Activated CD4-positive, alpha-beta T cell treated with anti-CD3 and anti-CD28 coated beads for 24 hours (primary cell): ENCODE data around the gene WSCD1.

Experiments used
- DNase-seq, 2 donors: peaks; one replicate each; pipeline ENCODE4 v3.0.0-alpha.2; 2020; ENCODE audit warnings: low read depth in 2 of 2

Gene WSCD1

DNA sequence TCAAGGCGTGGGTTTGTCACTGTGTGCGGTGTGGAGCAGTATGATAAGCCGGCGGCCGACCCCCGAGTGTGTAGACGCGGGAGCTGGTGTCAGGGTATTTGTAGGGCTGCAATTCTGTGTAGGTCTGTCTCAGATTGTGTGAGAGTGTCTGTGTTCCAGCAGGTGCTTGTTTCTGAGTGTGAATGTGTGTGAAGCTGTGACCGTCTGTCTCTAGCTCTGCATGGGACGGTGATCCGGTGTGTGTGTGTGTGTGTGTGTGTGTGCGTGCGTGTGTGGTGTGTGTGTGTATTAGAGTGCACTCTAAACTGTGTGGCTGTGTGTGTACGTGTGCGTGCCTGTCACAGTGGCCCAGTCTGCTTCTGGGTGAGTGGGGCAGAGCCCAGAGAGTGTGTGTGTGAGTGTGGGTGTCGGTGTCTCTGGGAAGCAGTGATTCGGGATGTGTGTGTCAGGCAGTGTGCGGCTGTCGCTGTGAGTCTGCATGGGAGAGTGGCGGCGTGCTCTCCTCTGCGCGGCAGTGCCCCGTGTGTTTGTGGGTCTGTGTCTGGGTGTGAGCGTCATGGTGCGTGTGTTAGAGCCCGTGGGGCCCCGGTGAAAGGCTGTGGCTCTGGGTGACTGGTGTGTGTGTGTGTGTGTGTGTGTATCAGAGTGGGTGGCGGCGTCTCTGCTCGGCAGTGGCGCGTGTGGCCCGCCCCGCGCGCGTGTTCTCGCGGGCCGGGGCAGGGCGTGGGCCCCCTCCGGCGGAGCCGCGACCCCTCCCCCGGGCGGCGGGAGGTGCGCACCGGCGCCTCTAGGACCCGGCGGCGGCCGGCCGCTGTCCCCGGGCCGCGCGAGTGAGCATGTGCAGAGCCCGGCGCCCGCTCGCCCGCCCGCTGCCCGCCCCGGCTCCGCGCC is at the start of gene WSCD1:
Gene WSCD1 (plus strand): TSS at position 841 of the 891 bp plus-strand sequence. CDS start 10,280 bp downstream, outside the sequence.
- no peak for DNase-seq

DNA sequence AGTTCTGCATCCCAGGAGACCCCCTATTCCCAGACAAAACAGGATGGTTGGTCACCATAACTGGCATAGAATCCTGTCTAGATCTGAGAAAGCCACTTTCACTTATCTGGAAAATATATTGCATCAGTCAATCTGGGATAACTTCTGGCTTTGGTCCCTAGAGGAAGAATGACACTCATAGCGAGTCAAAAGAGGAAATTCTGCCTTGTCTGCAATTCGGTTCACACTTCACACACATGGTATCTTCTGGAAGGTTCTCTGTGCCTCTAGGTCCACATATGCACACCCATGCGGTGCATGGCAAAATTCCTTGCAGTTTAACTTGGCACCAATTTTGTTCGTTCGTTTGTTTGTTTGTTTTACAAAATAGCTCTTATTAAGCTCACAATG is 49.2 kb upstream of the WSCD1 start:
- no peak for DNase-seq

DNA sequence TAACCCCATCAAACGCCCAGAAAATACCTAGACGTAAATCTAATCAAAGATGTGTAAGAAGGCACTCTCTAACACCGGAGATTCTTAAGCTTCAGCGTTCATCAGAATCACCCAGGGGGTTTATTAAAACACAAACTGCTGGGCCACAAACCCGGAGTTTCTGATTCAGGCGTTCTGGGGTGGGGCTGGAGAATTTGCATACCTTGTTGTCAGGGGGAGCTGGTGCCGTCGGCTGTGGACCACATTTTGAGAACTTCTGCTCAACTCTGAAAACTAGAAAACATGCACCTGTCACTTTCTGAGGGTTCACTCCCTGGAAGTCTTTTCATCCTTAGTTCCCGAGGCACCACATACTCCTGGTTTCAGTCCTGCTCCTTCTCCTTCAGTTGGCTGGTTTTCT is 48.6 kb upstream of the WSCD1 start:
- no peak for DNase-seq

DNA sequence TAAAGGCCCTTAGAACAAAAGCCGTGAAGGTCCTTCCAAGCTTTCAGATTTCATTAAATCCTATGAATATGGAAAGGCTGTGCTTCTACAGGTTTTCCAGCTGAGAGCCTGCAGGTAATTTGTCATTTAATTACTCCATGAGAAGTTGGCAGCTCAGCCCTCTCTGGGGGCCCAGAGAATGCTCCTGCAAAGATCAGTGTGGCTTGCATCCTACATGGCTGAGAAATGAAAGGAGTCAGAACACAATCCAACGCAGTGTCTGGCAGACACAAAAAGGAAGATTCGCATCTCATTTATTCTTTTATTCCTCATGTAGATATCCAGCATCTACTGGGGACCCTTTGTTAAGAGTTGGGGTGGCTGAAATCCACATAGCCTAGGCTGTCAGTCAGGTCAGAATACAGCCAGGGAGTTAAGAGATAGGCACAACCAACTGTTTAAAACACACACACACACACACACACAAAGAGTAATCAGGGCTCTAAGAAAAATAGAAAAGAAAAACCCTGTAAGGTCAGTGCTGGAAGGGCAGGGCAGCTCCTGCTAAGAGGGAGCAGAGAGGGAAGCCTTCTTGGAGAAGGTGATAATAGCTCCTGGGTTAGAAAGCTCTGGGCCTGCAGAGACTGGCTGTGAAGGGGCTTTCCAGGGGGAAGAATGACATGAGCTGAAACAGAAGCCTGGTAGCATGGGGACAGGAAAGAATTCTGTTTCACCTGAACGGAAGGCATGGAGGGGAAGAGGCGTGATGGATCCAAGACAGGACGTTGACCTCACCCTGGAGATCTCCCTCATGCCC is 46.9 kb upstream of the WSCD1 start:
- DNase-seq: no peak

DNA sequence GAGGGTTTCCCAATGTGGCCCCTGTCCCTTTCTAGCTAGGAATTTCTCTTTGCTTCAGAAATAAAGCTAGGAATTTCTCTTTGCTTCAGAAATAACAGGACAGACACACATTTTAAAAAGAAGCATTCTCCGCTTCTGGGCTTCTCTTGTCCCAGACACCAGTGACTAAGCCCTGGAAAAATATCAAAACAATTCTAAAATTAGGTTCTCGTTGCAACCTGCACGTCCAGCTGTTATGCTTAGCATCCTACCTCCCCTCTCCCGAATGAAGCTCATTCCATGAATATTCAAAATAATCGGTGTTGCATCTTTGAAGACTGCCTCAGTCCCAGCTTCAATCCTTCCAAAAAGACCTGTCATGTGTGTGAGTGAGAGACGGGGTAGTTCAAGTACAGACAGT is 45.6 kb upstream of the WSCD1 start:
- no peak for DNase-seq

DNA sequence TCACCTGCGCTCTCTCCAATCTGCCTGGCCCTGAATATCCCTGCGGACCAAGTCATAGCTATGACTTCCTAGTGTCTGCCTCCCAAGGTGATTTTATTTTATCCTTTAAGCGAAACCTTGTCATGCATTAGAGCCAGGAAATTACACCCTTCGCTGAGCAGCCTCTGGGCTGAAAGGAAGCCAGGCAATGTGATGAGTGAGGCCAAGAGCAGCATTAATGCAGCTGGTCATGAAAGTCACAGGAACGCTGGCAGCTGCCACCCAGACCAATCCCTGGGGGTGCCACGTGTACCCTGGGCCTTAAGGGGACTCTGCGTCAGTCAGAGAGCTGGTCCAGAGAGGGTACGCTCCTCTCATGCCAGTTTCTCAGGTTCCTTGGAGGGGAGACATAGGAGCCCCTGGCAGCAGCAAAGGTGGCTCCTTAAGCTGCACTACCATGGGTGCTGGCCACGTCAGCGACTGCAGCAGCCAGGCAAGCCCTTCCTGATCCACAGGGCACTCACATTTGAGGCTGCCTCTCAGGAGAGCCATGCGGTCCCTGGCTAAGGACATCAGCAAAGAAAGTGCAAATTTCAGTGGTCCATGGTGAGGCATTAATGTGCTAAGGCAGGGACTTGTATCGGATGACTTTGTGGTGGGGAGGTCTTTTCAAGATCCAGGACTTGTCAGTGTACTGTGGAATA is 42.7 kb upstream of the WSCD1 start:
- DNase-seq: no peak

DNA sequence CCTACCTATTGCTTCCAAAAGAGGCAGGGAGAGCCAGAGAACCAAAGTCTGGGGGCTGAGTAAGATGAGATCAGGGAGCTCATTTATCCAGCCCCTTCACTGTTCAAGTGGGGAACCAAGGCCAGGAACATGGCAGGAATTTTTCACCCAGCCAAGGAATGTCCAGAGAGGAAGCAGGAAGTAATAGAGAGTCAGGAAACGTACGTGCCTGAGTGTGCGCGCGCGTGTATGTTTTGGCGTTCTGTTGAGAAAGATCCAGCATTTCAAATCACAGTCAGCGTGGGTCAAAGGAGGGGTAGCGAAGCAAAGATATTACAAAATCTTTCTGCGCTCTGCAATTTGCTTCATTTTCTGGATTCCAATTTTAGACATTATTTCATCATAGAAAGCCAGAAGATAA is 41.9 kb upstream of the WSCD1 start:
- DNase-seq: no peak

DNA sequence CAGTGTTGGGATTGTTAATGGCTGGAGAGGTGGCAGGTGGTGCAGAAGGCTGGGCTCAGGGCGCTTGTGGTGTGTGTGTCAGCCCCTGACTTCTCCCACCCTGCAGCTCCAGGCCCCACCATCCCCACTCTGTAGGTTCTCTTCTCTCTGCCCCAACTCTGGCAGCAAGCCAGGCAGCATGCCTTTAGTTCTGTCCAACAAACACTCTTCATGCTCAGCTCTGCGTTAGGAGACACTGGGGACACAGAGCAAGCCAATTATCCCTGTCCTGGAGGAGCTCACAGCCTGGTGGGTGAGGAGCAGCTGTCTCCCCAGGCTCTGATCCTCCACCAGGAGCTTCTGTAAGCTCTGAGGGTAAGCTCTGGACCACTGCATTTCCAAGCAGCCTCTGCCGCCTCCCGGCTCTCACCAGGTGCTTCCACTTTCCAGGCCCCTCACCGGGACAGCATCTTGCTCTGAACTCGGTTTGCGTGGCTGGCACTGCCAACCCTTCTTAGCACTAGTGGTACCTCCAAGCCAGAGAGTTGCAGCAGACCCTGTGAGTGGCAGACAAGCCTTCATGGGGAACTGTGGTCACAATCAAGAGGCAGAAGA is 34.3 kb upstream of the WSCD1 start:
- DNase-seq: no peak

DNA sequence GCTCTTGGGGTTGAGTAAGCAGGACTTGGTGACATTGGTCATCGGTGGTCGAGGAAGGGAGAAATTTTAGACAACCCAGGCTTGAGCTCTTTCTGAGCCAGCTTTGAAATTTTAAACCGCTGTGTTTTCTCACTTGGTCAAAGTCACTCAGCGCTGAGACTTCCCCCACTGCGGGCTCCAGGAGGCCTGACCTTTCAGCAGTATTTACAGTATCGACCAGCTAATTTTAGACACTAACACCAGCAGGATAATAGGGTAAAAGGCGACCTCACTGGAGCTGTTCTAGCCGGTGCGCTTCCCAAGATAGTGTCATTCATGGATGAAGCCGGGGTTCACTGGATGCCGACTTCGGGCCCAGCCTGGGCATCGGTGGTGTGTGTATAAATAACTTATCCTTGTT is 29.7 kb upstream of the WSCD1 start:
- DNase-seq: no peak

DNA sequence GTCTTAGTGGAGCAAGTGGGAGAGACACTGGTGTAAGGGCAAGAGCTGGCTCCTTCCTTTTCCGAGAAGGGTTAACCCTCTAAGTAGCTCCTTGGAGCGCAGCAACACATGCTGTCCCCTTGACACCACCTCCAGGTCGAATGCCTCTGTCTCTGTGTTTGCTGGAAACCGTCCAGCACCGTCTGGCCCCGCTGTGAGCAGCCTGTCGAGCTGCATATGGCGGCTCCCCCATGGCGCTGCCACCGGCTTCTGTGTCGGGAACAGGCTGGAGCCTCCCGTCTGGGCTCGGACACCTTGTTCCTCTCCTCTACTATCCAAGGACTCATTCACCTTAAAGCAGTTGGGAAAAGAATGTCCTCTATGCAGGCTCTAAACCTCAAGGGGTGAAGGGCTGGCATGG is 28.9 kb upstream of the WSCD1 start:
- DNase-seq: no peak

DNA sequence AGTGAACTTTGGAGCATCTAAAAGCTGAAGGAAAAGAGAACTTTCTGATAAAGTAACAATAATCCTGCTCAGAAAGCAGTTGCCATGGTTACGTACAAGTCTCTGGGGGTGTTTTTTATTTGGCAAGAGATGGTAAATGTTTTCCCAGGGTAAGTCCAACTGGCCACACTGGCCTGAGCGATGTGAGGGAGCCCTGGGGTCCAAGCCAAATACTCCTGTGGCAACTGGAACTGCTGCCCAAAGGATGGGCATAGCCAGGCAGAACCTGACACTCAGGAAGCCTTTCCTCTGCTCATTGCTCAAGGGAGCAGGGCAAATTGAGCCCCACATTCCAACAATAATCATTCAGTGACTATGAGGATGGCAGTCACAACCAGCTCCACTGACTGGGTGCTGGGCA is 26.8 kb upstream of the WSCD1 start:
- no peak for DNase-seq

DNA sequence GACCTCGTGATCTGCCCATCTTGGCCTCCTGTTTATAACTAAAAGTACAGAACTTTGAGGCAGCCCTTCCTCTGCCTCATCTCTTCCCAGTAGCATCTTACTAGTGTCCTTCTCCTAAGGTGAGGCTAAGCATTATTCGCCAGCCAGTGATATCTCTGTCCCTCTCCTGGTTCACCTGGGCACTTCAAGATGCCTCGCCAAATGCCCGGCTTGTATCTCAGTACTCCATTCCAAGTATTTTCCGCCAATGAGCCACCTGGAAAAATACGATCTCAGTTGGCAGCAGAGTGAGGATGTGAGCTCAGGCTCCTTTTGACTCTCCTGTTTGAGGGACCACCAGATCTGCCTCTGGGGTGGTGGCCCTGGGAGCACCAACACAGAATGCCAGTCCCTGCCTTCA is 25.9 kb upstream of the WSCD1 start:
- DNase-seq: no peak

DNA sequence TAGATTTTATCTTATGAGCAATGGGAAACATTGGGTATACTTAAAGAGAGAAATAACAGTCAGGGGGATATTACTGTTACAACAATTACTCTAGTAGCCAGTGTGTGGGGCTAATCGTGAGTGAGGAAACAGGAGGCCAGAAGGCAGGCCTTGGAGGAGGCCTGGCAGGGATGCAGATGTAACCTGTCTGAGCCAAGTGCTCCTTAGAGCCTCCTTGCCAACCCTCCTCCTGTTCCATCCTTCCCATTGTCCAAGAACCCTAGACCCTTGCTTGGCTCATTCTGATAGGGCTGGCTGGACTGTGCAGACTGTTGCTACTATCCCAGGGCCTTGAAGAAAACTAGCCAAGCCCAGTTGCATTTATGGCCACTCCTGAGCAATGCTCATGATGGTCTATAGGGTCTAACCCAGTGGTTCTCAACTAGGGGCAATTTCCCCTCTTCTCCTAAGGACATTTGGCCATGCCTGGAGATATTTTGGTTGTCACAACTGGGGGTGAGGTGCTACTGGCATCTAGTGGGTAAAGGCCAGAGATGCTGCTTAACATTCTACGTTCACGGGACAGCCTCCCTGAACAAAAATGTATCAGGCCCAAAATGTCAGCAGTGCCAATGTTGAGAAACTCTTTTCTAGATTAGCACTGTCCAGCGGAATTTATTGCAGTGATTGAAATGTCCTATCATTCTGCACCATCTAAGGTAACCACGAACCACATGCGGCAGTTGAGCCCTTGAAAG is 24.4 kb upstream of the WSCD1 start:
- DNase-seq: no peak

DNA sequence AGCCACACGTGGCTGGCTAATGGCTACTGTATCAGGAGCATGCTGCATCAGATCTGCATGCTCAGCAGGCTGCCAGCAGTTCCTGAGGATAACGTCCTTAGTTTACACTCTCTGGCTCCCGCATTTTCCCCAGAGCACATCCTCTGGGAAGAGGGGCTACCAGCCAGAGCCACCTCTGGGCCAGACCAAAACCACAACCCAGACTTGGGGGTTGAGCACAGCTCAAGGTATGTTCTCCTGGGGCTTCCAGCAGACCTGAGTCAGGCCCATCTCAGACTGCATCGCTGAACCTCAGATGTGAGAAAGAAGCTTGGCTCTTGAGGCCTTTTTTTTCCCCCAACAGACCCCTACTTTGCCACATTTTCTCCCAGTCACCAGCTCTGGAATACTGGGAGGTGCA is 23.7 kb upstream of the WSCD1 start:
- DNase-seq: no peak

DNA sequence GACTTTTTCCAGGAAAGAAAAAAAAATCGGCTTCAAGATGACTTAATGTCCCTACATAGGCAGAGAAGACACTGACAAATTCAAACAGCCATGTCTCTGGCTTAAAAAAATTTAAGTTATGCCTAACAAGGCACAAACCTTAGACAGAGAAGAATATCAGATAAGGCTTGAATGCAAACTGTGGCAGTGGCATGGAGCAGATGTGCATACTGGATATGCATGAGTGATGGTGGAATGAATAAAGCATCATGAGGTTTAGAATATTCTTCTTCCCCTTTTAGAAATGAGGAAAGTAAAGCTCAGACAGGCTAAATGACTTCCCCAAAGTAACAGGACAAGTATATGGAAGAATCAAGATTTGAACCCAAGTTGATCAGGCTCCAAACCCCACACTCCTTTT is 23.2 kb upstream of the WSCD1 start:
- no peak for DNase-seq

DNA sequence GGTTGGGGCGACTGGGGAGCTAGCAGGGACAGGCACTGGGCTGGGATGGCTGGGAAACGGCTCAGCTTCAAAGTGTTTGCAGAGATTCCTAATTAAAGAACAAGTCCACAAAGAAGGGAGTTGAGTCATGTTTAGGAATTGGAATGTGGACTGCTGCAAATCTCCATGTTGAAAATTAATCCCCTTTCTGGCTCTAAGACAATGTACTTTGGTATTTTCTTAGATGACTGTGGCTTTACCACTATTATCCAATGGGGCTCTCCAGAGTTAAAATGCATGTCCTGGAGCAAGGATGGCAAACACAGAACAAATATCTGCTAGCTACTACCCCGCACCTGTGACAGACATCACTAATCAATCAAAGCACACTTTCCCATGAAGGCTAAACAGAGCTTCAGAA is 22.2 kb upstream of the WSCD1 start:
- no peak for DNase-seq

DNA sequence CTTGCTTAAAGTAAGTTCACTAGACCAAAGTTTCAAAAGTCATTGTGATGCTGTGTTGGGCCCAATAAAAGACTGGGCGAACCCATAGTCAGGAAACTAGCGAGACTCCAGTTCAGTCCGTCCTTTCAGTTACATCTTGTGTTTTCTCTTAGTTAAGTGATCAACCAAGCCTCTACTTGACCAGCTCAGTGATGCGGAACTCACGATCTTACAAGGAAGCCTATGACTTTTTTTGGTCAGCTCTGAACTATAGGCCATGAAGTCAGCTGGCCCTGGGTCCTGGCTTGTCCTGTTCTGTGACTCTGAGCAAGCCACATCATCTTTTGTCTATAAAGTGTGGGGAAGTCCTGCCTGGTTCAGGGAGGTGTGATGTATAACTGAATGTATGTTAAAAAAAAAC is 21.7 kb upstream of the WSCD1 start:
- DNase-seq: no peak

DNA sequence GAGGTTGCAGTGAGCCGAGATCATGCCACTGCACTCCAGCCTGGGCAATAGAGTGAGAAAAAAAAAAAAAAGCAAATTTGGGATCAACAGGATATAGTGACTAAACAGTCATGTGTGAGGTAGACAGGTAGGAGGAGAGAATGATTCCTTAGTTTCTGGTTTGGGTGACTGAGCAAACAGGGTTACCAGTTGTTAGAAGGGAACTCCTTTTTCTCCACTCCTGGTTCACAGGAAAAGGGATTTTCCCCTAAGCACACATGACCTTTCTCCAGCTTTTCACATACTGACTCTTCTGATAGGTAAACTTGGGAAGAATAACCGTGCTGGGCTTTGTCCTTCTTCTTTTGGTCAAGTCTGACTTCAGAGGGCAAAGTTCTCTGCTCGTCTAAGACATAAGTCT is 17.3 kb upstream of the WSCD1 start:
- DNase-seq: no peak

DNA sequence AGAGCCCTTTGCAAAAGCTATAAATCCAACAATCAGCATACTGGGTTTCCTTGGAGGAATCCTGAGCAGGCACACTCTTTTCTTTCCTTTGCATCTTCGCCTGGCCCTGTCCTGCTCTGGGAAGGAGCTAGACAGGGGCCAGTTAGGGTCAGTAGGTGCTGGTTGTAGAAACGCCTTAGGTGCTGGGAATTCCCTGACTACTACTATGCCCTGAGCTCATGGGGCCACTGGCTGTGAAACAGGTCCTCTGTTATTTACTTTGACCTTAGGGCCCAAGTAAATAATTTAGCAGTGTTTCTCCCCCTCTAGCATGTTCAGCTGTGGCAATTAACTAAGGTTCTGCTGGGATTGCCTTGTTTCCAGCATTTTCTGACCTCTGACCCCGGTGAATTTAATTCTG is 15.8 kb upstream of the WSCD1 start:
- no peak for DNase-seq

DNA sequence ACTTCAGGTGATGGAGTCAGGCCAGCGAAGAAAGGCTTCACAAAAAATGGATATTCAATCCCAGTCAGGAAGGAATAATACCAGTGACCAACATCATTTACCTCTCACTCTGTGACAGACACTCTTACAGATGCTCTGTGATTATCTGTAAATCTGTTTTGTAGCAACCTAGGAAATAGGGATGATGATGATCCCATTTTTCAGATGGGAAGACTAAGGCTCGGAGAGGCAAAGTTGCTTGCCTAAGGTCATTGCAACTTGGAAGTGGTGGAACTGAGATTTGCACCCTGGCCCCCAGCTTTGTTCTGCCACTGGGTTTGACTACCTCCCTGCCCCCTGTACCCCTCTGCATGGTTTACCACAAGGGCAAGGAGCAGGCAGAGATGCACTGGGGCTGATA is 14.1 kb upstream of the WSCD1 start:
- DNase-seq: no peak

DNA sequence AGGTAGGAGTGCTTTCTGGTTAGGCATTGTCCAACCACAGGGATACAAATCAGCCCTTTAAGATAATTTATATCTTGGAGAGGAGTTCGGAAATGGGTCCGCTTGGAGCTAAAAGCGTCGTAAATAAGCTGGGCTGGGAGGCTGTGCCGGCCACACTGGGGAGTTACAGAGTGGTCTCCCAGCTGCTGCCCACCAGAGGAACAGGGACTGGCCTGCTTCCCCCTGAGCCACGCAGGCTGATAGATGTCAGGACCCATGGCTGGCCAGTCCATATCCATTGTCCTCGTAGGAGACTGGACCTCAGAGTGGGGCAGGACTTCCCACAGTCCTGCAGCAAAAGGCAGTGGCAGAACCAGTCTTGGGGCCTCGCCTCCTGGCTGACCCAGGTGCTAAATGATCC is 12.6 kb upstream of the WSCD1 start:
- no peak for DNase-seq

DNA sequence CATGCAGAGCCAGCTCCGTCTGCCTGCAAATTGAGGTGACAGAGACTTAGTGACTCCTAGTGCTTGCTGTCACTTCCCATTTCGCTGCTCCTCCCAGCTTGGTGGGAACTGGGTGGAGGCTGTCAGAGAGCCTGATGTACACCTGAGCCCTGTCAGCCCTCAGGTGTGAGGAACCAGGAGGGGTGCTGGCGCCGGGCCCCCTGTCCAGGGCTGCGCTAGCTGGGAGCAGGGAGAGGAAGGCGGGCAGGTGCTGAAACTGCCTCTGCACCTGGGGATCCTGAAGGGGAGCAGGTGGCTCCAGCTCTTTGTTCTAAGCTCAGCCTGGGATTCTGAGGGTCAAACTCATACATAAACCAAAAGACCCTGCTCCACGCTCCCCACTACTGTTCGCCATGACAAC is 10.8 kb upstream of the WSCD1 start:
- no peak for DNase-seq
